ENCODE data around the gene FSD1.
"Not testable (repeated sequence)": the region's sequence is repeated elsewhere in the genome, so short reads cannot be mapped to it uniquely, and the experiment has no call there.

The FSD1 gene

DNA sequence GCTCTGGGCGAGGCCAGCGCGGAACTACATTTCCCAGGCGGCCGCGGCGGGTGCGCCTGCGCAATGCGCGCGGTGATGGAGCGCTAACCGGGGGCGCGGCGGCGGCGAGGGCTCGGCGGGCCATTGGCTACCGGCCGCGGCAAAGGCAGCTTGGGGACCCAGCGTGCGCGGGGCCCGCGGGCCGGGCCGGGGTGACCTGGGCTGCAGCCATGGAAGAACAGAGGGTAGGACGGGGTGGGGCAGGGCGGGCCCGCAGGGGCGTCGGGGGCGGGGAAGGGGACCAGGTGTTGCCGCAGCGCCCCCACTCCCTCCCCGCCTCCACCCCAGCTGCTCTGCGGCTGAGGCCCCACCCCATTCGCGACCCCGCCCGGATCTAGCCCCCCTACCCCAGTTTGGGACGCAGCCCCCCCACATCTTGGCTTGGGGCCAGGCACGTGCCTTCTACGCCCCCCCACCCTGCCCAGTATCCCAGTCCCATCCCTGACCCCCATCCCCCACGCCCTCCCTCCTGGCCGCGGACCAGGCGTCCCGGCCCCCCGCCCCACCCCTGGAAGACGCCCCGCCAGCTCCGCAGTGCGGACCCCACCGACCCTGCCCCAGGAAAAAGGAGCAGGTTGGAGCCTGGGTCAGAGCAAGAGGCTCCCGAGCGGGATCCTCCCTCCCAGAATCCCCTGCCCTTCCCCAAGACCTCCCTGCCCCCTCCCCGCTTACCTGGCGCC, at the start of gene FSD1:
TSS of gene FSD1 (plus strand) at position 61 of the 719 bp plus-strand sequence. CDS start at position 210, 149 bp downstream.
- no peak for DNase-seq (ENCODE audit: low spot score)

DNA sequence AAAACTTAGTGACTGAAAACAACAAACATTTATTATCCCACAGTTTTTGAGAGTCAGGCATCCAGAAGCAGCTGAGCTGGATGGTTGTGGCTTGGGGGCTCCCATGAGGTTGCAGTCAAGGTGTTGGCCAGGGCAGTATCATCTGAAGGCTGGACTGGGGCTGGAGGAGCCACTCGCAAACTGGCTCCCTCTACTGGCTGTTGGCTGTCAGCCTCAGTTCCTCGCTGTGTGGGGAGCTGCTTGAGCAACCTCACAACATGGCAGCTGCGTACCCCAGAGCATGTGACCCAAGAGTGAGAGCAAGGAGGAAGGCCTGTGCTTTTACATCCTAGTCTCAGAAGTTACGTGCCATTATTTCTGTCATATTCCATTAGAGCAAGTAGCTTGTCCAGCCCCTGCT, 47.8 kb upstream of the FSD1 start:
- DNase-seq (ENCODE audit: low spot score) = no peak

- no peak for DNase-seq (ENCODE audit: low spot score)
Observed at GRCh38 chr19:4257025-4257424, 47.4 kb upstream of the FSD1 start.

GRCh38 chr19:4258181-4258580, 46.2 kb upstream of the FSD1 start:
- no peak for DNase-seq (ENCODE audit: low spot score)

- DNase-seq (ENCODE audit: low spot score) = no peak
Observed at GRCh38 chr19:4260613-4261191, 43.7 kb upstream of the FSD1 start.

GRCh38 chr19:4264812-4265211, 39.6 kb upstream of the FSD1 start:
- DNase-seq (ENCODE audit: low spot score) = no peak

- DNase-seq (ENCODE audit: low spot score) = no peak
Observed at GRCh38 chr19:4266253-4267000, 38.0 kb upstream of the FSD1 start.

DNA sequence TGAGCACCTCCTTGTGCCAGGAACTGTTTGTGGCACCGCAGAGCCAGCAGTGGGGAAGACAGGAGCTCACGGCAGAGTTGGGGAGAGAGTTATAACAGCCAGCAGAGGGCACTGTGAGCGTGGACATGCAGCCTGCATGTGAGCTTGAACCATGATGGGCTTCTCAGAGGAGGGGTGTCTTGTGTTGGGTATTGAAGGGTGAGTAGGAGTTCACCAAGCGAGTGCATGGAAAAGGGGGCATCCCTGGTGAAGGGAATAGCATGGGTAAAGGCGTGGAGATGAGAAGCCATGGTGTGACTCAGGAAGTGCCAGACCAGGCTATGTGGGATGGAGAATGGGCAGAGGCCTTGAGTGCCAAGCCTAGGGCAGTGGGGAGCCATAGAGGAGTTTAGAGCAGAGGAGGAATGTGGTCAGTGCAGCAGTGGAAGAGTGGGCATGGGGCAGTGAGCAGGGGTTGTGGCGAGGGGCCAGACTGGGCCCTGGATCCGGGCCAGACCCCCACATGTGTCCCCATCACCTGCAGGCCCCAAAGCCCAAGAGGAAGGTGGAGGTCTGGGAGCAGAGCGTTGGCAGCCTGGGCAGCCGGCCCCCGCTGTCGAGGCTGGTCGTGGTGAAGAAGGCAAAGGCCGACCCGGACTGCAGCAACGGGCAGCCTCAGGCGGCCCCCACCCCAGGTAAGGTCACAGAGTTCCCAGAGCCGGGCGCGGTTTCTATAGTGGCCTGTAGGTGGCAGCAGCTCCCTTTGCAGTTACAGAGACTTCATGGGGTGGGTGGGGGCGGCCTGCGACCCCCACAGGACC, 37.1 kb upstream of the FSD1 start:
- no peak for DNase-seq (ENCODE audit: low spot score)

GRCh38 chr19:4267901-4268815, 36.2 kb upstream of the FSD1 start:
- no peak for DNase-seq (ENCODE audit: low spot score)

DNA sequence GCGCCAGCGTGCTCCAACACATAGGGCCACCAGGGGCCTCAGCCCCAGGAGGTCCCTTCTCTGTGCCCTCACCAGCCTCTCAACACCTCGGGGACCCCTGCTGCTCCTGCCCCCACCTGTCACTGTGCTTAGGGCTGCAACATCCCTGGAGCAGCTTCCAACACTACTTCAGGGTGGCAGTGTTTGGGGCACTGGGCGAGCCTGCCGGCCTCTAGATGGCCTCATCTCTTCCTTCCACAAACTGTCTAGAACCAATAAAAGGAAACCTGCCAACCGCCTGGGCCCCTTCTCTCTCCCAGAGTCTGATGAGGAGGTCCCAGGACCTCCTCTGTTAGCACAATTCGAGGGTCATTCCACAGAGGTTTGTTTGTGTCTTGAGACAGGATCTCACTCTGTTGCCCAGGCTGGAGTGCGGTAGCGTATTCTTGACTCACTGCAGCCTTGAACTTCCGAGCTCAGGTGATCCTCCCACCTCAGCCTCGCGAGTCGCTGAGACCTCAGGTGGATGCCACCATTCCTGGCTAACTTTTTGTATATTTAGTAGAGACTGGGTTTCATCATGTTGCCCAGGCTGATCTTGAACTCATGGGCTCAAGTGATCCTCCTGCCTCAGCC, 35.5 kb upstream of the FSD1 start:
- no peak for DNase-seq (ENCODE audit: low spot score)

DNA sequence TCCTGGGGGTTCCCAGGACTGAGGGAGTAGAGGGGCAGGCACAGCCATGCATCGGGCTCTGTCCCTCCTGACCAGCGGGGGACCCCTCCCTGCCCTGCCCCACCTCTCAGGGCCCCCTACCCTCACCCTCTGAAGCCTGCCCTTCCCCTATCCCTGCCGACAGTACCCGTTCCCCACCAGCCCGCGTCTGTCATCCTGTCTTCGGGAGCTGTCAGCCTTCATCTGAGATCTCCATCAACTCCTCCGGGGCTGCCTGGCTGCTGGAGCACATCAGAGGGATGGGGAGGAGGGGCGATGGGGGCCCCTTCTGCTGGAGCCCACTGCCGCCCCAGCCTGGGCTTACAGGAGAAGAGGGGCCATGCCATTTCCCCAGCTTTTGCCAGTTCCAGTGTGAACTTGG, 31.5 kb upstream of the FSD1 start:
- DNase-seq (ENCODE audit: low spot score) = no peak

DNA sequence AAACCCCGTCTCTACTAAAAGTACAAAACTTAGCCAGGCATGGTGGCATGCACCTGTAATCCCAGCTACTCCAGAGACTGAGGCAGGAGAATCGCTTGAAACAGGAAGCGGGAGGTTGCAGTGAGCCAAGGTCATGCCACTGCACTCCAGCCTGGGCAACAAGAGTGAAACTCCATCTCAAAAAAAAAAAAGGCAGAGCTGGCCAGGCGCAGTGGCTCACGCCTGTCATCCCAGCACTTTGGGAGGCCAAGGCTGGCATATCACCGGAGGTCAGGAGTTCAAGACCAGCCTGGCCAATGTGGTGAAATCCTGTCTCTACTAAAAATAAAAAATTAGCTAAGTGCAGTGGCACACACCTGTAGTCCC, 30.1 kb upstream of the FSD1 start:
- not testable (repeated sequence) for DNase-seq (ENCODE audit: low spot score)

DNA sequence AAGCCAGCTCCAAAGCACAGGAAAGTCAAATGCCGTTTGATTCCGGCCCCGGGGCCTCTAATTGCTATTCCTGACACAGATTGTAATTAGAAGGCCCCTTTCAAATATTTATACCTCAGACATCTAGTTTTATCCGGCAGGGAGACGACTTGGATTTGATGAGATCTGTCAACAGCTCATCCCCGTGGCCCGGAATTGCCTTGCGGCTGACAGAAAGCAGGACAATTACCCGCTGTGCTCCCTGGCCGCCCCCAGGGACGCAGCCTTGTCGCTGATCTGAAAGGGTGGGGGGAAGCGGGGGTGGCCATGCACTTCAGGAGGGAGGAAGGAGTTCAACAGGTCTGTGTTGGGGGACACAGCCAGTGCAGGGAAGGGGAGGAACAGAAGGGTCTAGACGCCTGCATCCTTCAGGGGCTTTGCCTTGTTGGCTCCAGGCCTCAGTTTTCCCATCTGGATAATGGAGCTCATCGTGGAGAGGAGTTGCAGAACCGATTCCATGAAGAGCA, 27.2 kb upstream of the FSD1 start:
- DNase-seq (ENCODE audit: low spot score) = no peak

GRCh38 chr19:4278010-4278409, 26.4 kb upstream of the FSD1 start:
- DNase-seq (ENCODE audit: low spot score) = no peak

DNA sequence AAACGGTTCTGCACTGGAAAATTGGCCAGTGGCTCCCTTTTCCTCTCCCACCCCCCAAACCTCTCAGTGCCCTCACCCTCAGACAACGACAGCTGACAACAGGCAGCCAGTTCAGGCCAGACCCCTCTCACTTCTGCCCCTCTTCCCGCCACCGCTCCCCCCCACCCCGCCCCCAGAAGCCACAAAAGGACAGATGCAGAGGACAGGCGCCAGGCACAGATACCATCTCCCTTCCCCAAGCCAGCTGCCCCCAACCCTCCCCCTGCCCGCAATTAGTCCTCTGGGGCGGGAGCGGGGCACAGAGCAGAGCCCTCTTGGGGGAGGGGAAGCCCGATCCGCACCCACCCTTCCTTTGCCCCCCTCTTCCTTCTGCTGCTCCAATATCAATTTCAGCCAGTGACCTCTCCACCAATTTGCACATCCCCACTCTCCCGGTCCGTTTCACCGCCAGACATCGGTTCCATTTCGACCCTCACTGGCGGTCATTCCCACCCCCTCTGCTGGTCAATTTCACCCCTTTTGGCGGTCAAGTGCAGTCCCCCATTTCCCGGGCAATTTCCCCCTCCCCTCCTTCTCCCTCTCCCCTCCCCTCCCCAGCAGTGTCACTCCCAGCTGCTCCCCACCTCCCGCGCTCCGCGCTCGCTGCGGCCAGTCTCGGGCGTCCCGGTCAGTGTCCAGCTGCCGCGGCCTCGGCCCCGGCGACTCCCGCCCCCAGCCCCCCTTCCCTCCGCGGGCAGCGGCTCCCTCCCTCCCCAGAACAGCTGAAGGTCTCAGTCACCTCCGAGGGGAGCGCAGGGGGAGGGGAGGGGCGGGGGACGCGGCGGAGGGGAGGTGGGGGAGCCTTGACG, 25.8 kb upstream of the FSD1 start, which contains the start of gene SHD:
TSS of gene SHD (plus strand) at position 848 of the 848 bp plus-strand sequence. CDS start 798 bp downstream, outside the sequence.
- DNase-seq (ENCODE audit: low spot score) = peak; percentile 77

- DNase-seq (ENCODE audit: low spot score) = no peak
Observed at GRCh38 chr19:4279267-4279529, 25.2 kb upstream of the FSD1 start.

- no peak for DNase-seq (ENCODE audit: low spot score)
Observed at GRCh38 chr19:4279530-4280422, 24.6 kb upstream of the FSD1 start.

DNA sequence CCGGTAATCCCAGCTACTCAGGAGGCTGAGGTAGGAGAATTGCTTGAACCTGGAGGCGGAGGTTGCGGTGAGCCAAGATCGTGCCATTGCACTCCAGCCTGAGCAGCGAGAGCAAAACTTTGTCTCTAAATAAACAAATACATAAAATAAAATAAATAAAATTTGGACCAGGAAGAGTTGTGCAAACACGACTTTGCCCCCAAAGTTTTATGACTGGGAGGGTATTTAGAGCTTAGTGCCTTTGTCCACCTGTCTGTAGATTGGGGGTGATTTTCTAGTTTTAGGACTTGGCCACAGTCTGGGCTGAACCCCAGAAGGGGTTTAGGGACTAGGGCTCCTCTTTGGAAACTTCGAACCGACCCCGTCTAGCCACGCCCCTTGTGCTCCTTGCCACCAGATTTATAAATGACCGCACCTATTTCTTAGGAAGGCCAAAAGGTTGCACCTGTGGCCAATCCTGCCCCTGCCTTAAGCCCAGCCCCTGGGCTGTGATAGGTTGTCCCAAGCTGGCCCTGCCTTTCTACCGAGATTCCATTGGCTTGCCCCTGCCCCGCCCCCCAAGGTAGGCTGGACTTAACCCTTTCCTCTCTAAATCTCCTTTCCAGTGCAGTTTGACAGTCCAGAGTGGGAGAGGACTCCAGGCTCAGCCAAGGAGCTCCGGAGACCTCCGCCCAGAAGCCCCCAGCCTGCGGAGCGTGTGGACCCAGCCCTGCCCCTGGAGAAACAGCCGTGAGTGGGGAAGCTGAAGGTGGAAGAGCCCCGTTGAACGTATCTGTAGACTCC, 20.0 kb upstream of the FSD1 start:
- DNase-seq (ENCODE audit: low spot score) = no peak

Data from left forelimb (tissue), 1 donor.